Right lobe of liver (tissue), 6 donors: ENCODE measurements around the gene HOXA11. TPM values are rescaled to one million over a fixed set of nuclear protein-coding genes. Genes with fewer than 3 reads are reported as not detected.

Experiments used
- ATAC-seq, 4 donors: fragments of 200-7000 bp; cut with Tn5 transposase; one replicate each; pipeline ENCODE4 v1.9.1; 2020; ENCODE audit warnings: mild to moderate bottlenecking in 4 of 4, moderate library complexity in 4 of 4
- DNase-seq, 3 donors: peaks; one replicate each; pipeline ENCODE4 v3.0.0-alpha.2; 2020
- H3K27ac ChIP-seq, 3 donors: fragments of 200-600 bp; one replicate each; pipeline ENCODE4 v1.8.0; 2022
- H3K27me3 ChIP-seq, 2 donors: fragments of 200-600 bp; one replicate each; pipeline ENCODE4 v1.8.0; 2022
- H3K36me3 ChIP-seq, 4 donors: fragments of 200-600 bp; sonication (generic) in 1 of 4; one replicate each; pipeline versions ENCODE4 v1.5.1 to v1.8.0; 2017 to 2022; ENCODE audit warnings: control low read depth in 1 of 4
- H3K4me1 ChIP-seq, 4 donors: fragments of 200-600 bp; sonication (generic) in 1 of 4; one replicate each; pipeline versions ENCODE4 v1.5.1 to v1.8.0; 2017 to 2022; ENCODE audit warnings: control low read depth in 1 of 4
- H3K4me3 ChIP-seq, 3 donors: fragments of 200-600 bp; one replicate each; pipeline ENCODE4 v1.8.0; 2022
- H3K9me3 ChIP-seq, 4 donors: fragments of 200-600 bp; sonication (generic) in 1 of 4; one replicate each; pipeline versions ENCODE4 v1.5.1 to v1.8.0; 2017 to 2022; ENCODE audit warnings: control low read depth in 1 of 4
- POLR2A ChIP-seq: fragments of 450-650 bp; IDR thresholded peaks from one replicate; pipeline ENCODE4 v1.6.1; 2017; ENCODE audit warnings: antibody characterized with exemption, mild to moderate bottlenecking
- WGBS: methylation state at CpG from one replicate; pipeline ENCODE4 v1.1.6; 2018; ENCODE audit warnings: low coverage, low lambda C conversion rate; ENCODE audit not compliant: insufficient coverage; ENCODE audit errors: missing lambda C conversion rate; 5-methylcytosine and 5-hydroxymethylcytosine counted together
- intact Hi-C, 2 donors: fragments of 100-400 bp; cut with DNase I; formaldehyde crosslinking; loops; one replicate each; pipeline versions ENCODE4 v1.11.2 to v1.14.1; 2022
- total RNA-seq, 6 experiments: library from RNA; depleted of rRNA in 2 of 6; stranded (reverse); fragments of >200 nt in 2 of 6; fragmentation: NEBNext Ultra II Directional in 3 of 6; extraction: Animal tissue kit (Norgen Biotek cat#: 25700) in 3 of 6; gene quantifications; one replicate each; pipeline versions ENCODE4 v1.1.0 to v1.2.4, GENCODE V29; 2016 to 2023
- TF ChIP-seq, protein P1 (sequence below), 4 donors: fragments of 200-600 bp in 3 of 4; fragments of 450-650 bp in 1 of 4; IDR thresholded peaks; one replicate each; pipeline versions ENCODE4 v1.5.1 to v1.8.0; 2016 to 2022; ENCODE audit warnings: antibody characterized with exemption in 4 of 4, mild to moderate bottlenecking in 2 of 4
- donor health status: DM: no; HTN: yes; CAD: no.
- donor health status: DM: no; HTN: no; CAD: no.
- donor health status: DM: no; HTN: no; CAD: no.
- donor health status: DM: no; HTN: yes; CAD: no.
- donor health status: DM: no; HTN: yes; CAD: no.

HOXA11 gene
- total RNA-seq, 6 experiments from 2014 or later: not detected

DNA sequence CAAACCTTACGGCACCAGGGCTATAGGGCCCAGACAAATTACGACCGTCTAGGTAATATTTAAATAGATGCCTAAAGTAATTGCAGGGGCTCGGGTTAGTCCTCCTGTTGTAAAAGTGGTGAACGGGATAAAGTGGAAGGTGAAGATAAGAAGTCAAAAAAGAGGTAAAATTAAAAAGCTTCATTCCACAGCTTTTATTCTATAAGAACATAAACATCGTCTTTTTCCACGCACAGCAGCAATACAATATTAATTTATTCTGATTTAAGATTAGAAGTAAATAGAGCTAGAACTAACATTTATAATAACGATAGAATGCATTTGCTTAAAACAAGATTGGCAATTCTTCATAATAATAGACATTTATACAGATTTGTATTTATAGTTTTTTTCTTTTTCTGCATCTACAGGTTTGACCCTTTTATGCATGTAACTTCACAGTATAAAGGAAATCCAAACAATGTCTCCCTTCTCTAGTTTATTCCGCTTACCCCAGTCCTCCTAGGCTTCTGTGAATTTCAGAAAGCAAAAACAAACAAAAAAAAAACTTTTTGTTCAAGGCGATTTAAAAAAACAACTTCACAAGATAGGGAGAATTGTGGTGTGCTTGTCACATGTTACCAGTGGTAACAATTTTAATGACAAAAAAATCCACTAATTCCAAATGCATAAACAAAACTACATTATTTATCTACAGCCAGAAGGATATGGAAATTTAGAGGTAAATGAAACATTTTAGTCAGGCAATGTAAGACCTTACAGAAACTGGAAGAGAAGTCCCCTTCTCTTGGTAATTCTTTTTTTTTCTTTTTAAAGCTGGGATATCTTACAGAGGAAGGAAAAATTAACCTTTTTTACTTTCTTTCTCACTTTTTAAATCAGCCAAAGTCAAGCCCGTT lies 14.4 kb downstream of the HOXA11 start:
- intact Hi-C loops: no loop called here
- Histone ChIP-seq H3K4me1 (peaks cover 0 to 7% (median 0%) of the 10 kb centered on the region in 4 donors), H3K27ac (no peak overlapping the region), H3K27me3 (peaks cover 55 to 97% of the 10 kb centered on the region in 2 donors), H3K36me3 (no peaks in the 10 kb centered on the region), H3K4me3 (no peak overlapping the region), H3K9me3 (no peaks in the 10 kb centered on the region)
- 12% methylated on average over 11 of the region's 11 CpGs for WGBS
- DNase-seq (no peak), ATAC-seq (no peak)
- TF ChIP-seq POLR2A: no peak
- TF ChIP-seq, protein P1, sequence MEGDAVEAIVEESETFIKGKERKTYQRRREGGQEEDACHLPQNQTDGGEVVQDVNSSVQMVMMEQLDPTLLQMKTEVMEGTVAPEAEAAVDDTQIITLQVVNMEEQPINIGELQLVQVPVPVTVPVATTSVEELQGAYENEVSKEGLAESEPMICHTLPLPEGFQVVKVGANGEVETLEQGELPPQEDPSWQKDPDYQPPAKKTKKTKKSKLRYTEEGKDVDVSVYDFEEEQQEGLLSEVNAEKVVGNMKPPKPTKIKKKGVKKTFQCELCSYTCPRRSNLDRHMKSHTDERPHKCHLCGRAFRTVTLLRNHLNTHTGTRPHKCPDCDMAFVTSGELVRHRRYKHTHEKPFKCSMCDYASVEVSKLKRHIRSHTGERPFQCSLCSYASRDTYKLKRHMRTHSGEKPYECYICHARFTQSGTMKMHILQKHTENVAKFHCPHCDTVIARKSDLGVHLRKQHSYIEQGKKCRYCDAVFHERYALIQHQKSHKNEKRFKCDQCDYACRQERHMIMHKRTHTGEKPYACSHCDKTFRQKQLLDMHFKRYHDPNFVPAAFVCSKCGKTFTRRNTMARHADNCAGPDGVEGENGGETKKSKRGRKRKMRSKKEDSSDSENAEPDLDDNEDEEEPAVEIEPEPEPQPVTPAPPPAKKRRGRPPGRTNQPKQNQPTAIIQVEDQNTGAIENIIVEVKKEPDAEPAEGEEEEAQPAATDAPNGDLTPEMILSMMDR (IDR thresholded peaks at IDR 0.05): no peak

- peaks cover 54 to 97% of the 10 kb centered on the region in 2 donors for H3K27me3 ChIP-seq
- WGBS: 8% methylated on average over 8 of the region's 46 CpGs
- DNase-seq (peak in 1 of 3 donors; percentile 52), ATAC-seq (no peak)
- intact Hi-C loops: loop anchor here in 1 of 2 donors (10.0 kb wide), 1 partner anchor 75 kb away; the partner anchor contains the start of gene HOXA1
- H3K4me1 ChIP-seq: peaks cover 0 to 7% (median 0%) of the 10 kb centered on the region in 4 donors
- H3K4me3 ChIP-seq: no peak overlapping the region
- H3K36me3 ChIP-seq: no peaks in the 10 kb centered on the region
- no peaks in the 10 kb centered on the region for H3K9me3 ChIP-seq
- no peak overlapping the region for H3K27ac ChIP-seq
- TF ChIP-seq, protein P1 (IDR thresholded peaks at IDR 0.05): no peak
- TF ChIP-seq POLR2A: no peak
Measured at GRCh38 chr7:27169658-27170425, 15.2 kb downstream of the HOXA11 start.

- H3K4me1 ChIP-seq: peaks cover 0 to 5% (median 0%) of the 10 kb centered on the region in 4 donors
- no peak for TF ChIP-seq POLR2A
- TF ChIP-seq, protein P1 (IDR thresholded peaks at IDR 0.05): no peak
- H3K9me3 ChIP-seq: no peaks in the 10 kb centered on the region
- no peaks in the 10 kb centered on the region for H3K36me3 ChIP-seq
- intact Hi-C loops: loop anchor here in 1 of 2 donors (10.0 kb wide), 1 partner anchor 74 kb away; the partner anchor contains the start of gene HOXA1
- peaks cover 41 to 97% of the 10 kb centered on the region in 2 donors for H3K27me3 ChIP-seq
- H3K4me3 ChIP-seq: no peak overlapping the region
- 5% methylated on average over 20 of the region's 25 CpGs for WGBS
- H3K27ac ChIP-seq: no peak overlapping the region
- DNase-seq (peak in 1 of 3 donors; percentile 47), ATAC-seq (no peak)
Measured at GRCh38 chr7:27168265-27168947, 16.6 kb downstream of the HOXA11 start.

DNA sequence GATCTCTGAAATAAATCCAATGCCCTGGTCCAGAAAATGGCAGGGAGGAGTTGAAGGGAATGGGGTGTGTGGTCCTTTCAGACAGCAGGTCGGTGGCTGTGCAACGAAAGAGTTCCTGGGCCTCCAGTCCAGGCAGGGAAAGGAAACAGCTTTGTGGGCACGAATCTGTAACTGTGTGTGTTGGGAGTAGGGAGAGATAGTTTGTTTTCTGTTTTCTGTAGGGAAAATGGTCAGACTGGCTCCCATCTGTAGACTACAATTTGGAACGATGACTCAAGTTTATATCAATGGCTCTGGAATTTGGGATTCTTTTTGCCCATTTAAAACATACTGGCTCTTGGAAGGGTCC lies 17.1 kb downstream of the HOXA11 start:
- no peak overlapping the region for H3K27ac ChIP-seq
- peaks cover 41 to 96% of the 10 kb centered on the region in 2 donors for H3K27me3 ChIP-seq
- intact Hi-C loops: loop anchor here in 1 of 2 donors (10.0 kb wide), 1 partner anchor 73 kb away; the partner anchor contains the start of gene HOXA1
- 18% methylated on average over 4 of the region's 4 CpGs for WGBS
- TF ChIP-seq, protein P1 (IDR thresholded peaks at IDR 0.05): no peak
- no peak for TF ChIP-seq POLR2A
- peak in 1 of 3 donors; percentile 7 for DNase-seq
- H3K36me3 ChIP-seq: no peaks in the 10 kb centered on the region
- no peak for ATAC-seq
- no peaks in the 10 kb centered on the region for H3K9me3 ChIP-seq
- H3K4me1 ChIP-seq: peaks cover 0 to under 1% (median 0%) of the 10 kb centered on the region in 4 donors
- no peak overlapping the region for H3K4me3 ChIP-seq
